ENCODE measurements around the gene TCEA2.
A peak's percentile ranks its signal among the peaks of the same experiment; 100 is the strongest.

Gene TCEA2

GRCh38 chr20:64102647-64103354 is 39.8 kb downstream of the TCEA2 start:
- no peak overlapping the region for H3K4me3 ChIP-seq (ENCODE audit: low read length)
- H3K36me3 ChIP-seq (ENCODE audit: control insufficient read depth, insufficient read depth, low read length) = no peaks in the 10 kb centered on the region
- no peak overlapping the region for H3K27ac ChIP-seq (ENCODE audit: low read depth, low read length)
- H3K4me1 ChIP-seq (ENCODE audit: control insufficient read depth, insufficient read depth, low read length) = no peaks in the 10 kb centered on the region
- no peak overlapping the region for H3K9ac ChIP-seq (ENCODE audit: low read length)
- H3K27me3 ChIP-seq (ENCODE audit: control insufficient read depth, insufficient read depth, low read length) = peaks cover 23% of the 10 kb centered on the region

GRCh38 chr20:64103871-64104666 is 41.1 kb downstream of the TCEA2 start:
- H3K4me3 ChIP-seq (ENCODE audit: low read length) = no peak overlapping the region

GRCh38 chr20:64104667-64105451 is 41.9 kb downstream of the TCEA2 start:
- no peak overlapping the region for H3K9ac ChIP-seq (ENCODE audit: low read length)
- H3K27ac ChIP-seq (ENCODE audit: low read depth, low read length) = no peak overlapping the region
- no peaks in the 10 kb centered on the region for H3K4me1 ChIP-seq (ENCODE audit: control insufficient read depth, insufficient read depth, low read length)
- H3K27me3 ChIP-seq (ENCODE audit: control insufficient read depth, insufficient read depth, low read length) = peaks cover 17% of the 10 kb centered on the region
- H3K4me3 ChIP-seq (ENCODE audit: low read length) = no peak overlapping the region
- H3K36me3 ChIP-seq (ENCODE audit: control insufficient read depth, insufficient read depth, low read length) = no peaks in the 10 kb centered on the region

More at GRCh38 chr20:64103871-64104666, 41.1 kb downstream of the TCEA2 start:
- Histone ChIP-seq H3K27ac (ENCODE audit: low read depth, low read length) (no peak overlapping the region), H3K27me3 (ENCODE audit: control insufficient read depth, insufficient read depth, low read length) (peaks cover 17% of the 10 kb centered on the region), H3K4me1 (ENCODE audit: control insufficient read depth, insufficient read depth, low read length) (no peaks in the 10 kb centered on the region), H3K9ac (ENCODE audit: low read length) (no peak overlapping the region), H3K36me3 (ENCODE audit: control insufficient read depth, insufficient read depth, low read length) (no peaks in the 10 kb centered on the region)

GRCh38 chr20:64105846-64106434 is 42.9 kb downstream of the TCEA2 start:
- peaks cover 12% of the 10 kb centered on the region for H3K27me3 ChIP-seq (ENCODE audit: control insufficient read depth, insufficient read depth, low read length)

GRCh38 chr20:64106435-64106961 is 43.5 kb downstream of the TCEA2 start:
- Histone ChIP-seq H3K27ac (ENCODE audit: low read depth, low read length) (no peak overlapping the region), H3K4me1 (ENCODE audit: control insufficient read depth, insufficient read depth, low read length) (no peaks in the 10 kb centered on the region), H3K4me3 (ENCODE audit: low read length) (no peak overlapping the region), H3K27me3 (ENCODE audit: control insufficient read depth, insufficient read depth, low read length) (peaks cover 6% of the 10 kb centered on the region), H3K9ac (ENCODE audit: low read length) (no peak overlapping the region), H3K36me3 (ENCODE audit: control insufficient read depth, insufficient read depth, low read length) (no peaks in the 10 kb centered on the region)

More at GRCh38 chr20:64105846-64106434, 42.9 kb downstream of the TCEA2 start:
- Histone ChIP-seq H3K4me1 (ENCODE audit: control insufficient read depth, insufficient read depth, low read length) (no peaks in the 10 kb centered on the region), H3K36me3 (ENCODE audit: control insufficient read depth, insufficient read depth, low read length) (no peaks in the 10 kb centered on the region), H3K9ac (ENCODE audit: low read length) (no peak overlapping the region), H3K27ac (ENCODE audit: low read depth, low read length) (no peak overlapping the region), H3K4me3 (ENCODE audit: low read length) (no peak overlapping the region)

GRCh38 chr20:64106981-64107735 is 44.2 kb downstream of the TCEA2 start, which contains the start of gene NPBWR2:
TSS of gene NPBWR2 (minus strand) at chr20:64107565. CDS start at chr20:64106831, 734 bp downstream.
- no peaks in the 10 kb centered on the region for H3K36me3 ChIP-seq (ENCODE audit: control insufficient read depth, insufficient read depth, low read length)
- peak within 1 kb of the TSS; percentile 30 for H3K9ac ChIP-seq (ENCODE audit: low read length)
- H3K27me3 ChIP-seq (ENCODE audit: control insufficient read depth, insufficient read depth, low read length) = no peaks in the 10 kb centered on the region
- no peak within 1 kb of the TSS for H3K4me3 ChIP-seq (ENCODE audit: low read length)
- H3K27ac ChIP-seq (ENCODE audit: low read depth, low read length) = no peak within 1 kb of the TSS
- no peaks in the 10 kb centered on the region for H3K4me1 ChIP-seq (ENCODE audit: control insufficient read depth, insufficient read depth, low read length)

- Histone ChIP-seq H3K4me3 (ENCODE audit: low read length) (no peak overlapping the region), H3K36me3 (ENCODE audit: control insufficient read depth, insufficient read depth, low read length) (no peaks in the 10 kb centered on the region), H3K27ac (ENCODE audit: low read depth, low read length) (no peak overlapping the region), H3K4me1 (ENCODE audit: control insufficient read depth, insufficient read depth, low read length) (no peaks in the 10 kb centered on the region), H3K9ac (ENCODE audit: low read length) (peak overlapping the region; percentile 30), H3K27me3 (ENCODE audit: control insufficient read depth, insufficient read depth, low read length) (no peaks in the 10 kb centered on the region)
These were observed 44.9 kb downstream of the TCEA2 start for GRCh38 chr20:64107736-64108457.

- no peak overlapping the region for H3K27ac ChIP-seq (ENCODE audit: low read depth, low read length)
- no peak overlapping the region for H3K4me3 ChIP-seq (ENCODE audit: low read length)
- H3K27me3 ChIP-seq (ENCODE audit: control insufficient read depth, insufficient read depth, low read length) = no peaks in the 10 kb centered on the region
- no peaks in the 10 kb centered on the region for H3K36me3 ChIP-seq (ENCODE audit: control insufficient read depth, insufficient read depth, low read length)
- H3K4me1 ChIP-seq (ENCODE audit: control insufficient read depth, insufficient read depth, low read length) = no peaks in the 10 kb centered on the region
- H3K9ac ChIP-seq (ENCODE audit: low read length) = no peak overlapping the region
These were observed 46.0 kb downstream of the TCEA2 start for GRCh38 chr20:64108731-64109681.

- Histone ChIP-seq H3K36me3 (ENCODE audit: control insufficient read depth, insufficient read depth, low read length) (no peaks in the 10 kb centered on the region), H3K4me1 (ENCODE audit: control insufficient read depth, insufficient read depth, low read length) (no peaks in the 10 kb centered on the region), H3K9ac (ENCODE audit: low read length) (no peak overlapping the region), H3K27ac (ENCODE audit: low read depth, low read length) (no peak overlapping the region), H3K4me3 (ENCODE audit: low read length) (no peak overlapping the region), H3K27me3 (ENCODE audit: control insufficient read depth, insufficient read depth, low read length) (no peaks in the 10 kb centered on the region)
These were observed 46.9 kb downstream of the TCEA2 start for GRCh38 chr20:64109831-64110391.

- Histone ChIP-seq H3K27me3 (ENCODE audit: control insufficient read depth, insufficient read depth, low read length) (no peaks in the 10 kb centered on the region), H3K27ac (ENCODE audit: low read depth, low read length) (no peak overlapping the region), H3K36me3 (ENCODE audit: control insufficient read depth, insufficient read depth, low read length) (no peaks in the 10 kb centered on the region), H3K9ac (ENCODE audit: low read length) (no peak overlapping the region), H3K4me1 (ENCODE audit: control insufficient read depth, insufficient read depth, low read length) (no peaks in the 10 kb centered on the region), H3K4me3 (ENCODE audit: low read length) (no peak overlapping the region)
These were observed 47.5 kb downstream of the TCEA2 start for GRCh38 chr20:64110411-64111068.
